ENCODE measurements around the gene PLB1. TPM values are rescaled to one million over a fixed set of nuclear protein-coding genes. Genes with fewer than 3 reads are reported as not detected.
"Not testable (repeated sequence)": the region's sequence is repeated elsewhere in the genome, so short reads cannot be mapped to it uniquely, and the experiment has no call there.

PLB1 gene
- polyA plus RNA-seq, 2 donors = 0.94 to 1.3 TPM

- Histone ChIP-seq H3K27ac (ENCODE audit: low read depth in 2 of 2, low read length in 1 of 2) (no peak overlapping the region), H3K4me1 (ENCODE audit: control insufficient read depth in 2 of 2, insufficient read depth in 2 of 2, low read length in 1 of 2) (peaks cover 5 to 16% of the 10 kb centered on the region in 2 donors)
These were observed 163.3 kb downstream of the PLB1 start for GRCh38 chr2:28659127-28659526.

GRCh38 chr2:28661589-28662001 is 165.7 kb downstream of the PLB1 start:
- WGBS, 2 donors = 37% methylated on average over 5 of the region's 5 CpGs
- no peak overlapping the region for H3K4me3 ChIP-seq (ENCODE audit: low read depth in 1 of 2, low read length in 2 of 2)
- H3K4me1 ChIP-seq (ENCODE audit: control insufficient read depth in 2 of 2, insufficient read depth in 2 of 2, low read length in 1 of 2) = peaks cover 2 to 16% of the 10 kb centered on the region in 2 donors
- H3K27ac ChIP-seq (ENCODE audit: low read depth in 2 of 2, low read length in 1 of 2) = peak overlapping the region; percentile 94 to 96
- no peaks in the 10 kb centered on the region for H3K36me3 ChIP-seq (ENCODE audit: control insufficient read depth in 2 of 2, insufficient read depth in 2 of 2, low read length in 1 of 2)
- H3K27me3 ChIP-seq (ENCODE audit: control insufficient read depth in 1 of 2, insufficient read depth in 2 of 2, low read length in 2 of 2) = no peaks in the 10 kb centered on the region
- H3K9me3 ChIP-seq (ENCODE audit: control insufficient read depth in 2 of 2, insufficient read depth in 1 of 2, low read depth in 1 of 2, low read length in 1 of 2) = no peaks in the 10 kb centered on the region

More at GRCh38 chr2:28659127-28659526, 163.3 kb downstream of the PLB1 start:
- Histone ChIP-seq H3K36me3 (ENCODE audit: control insufficient read depth in 2 of 2, insufficient read depth in 2 of 2, low read length in 1 of 2) (no peaks in the 10 kb centered on the region), H3K27me3 (ENCODE audit: control insufficient read depth in 1 of 2, insufficient read depth in 2 of 2, low read length in 2 of 2) (no peaks in the 10 kb centered on the region), H3K4me3 (ENCODE audit: low read depth in 1 of 2, low read length in 2 of 2) (no peak overlapping the region), H3K9me3 (ENCODE audit: control insufficient read depth in 2 of 2, insufficient read depth in 1 of 2, low read depth in 1 of 2, low read length in 1 of 2) (no peaks in the 10 kb centered on the region)

DNA sequence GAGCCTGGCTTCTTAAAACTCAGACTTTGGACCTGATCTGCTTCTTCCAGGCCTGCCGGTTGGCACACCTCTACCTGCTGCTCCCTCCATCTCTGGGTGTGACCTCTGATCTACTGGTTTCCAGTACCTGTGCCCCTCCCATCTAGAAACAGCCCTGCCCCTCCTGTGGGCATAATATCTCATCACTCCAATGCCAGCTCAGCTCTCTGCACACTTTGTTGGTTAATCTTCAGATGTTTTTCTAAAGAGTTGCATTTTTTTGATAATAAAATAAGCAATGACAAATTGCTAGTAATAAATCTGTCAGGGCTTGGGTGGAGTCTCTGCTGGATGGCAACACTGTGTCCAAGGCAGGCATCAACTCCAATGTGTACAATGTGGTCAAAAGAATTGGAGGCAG is 166.2 kb downstream of the PLB1 start:
- H3K36me3 ChIP-seq (ENCODE audit: control insufficient read depth in 2 of 2, insufficient read depth in 2 of 2, low read length in 1 of 2) = no peaks in the 10 kb centered on the region
- H3K9me3 ChIP-seq (ENCODE audit: control insufficient read depth in 2 of 2, insufficient read depth in 1 of 2, low read depth in 1 of 2, low read length in 1 of 2) = no peaks in the 10 kb centered on the region
- peaks cover 2 to 18% of the 10 kb centered on the region in 2 donors for H3K4me1 ChIP-seq (ENCODE audit: control insufficient read depth in 2 of 2, insufficient read depth in 2 of 2, low read length in 1 of 2)
- no peak overlapping the region for H3K4me3 ChIP-seq (ENCODE audit: low read depth in 1 of 2, low read length in 2 of 2)
- peak overlapping the region; percentile 94 to 96 for H3K27ac ChIP-seq (ENCODE audit: low read depth in 2 of 2, low read length in 1 of 2)
- WGBS, 2 donors = 15 to 24% methylated on average over 1 of the region's 1 CpG
- H3K27me3 ChIP-seq (ENCODE audit: control insufficient read depth in 1 of 2, insufficient read depth in 2 of 2, low read length in 2 of 2) = no peaks in the 10 kb centered on the region

DNA sequence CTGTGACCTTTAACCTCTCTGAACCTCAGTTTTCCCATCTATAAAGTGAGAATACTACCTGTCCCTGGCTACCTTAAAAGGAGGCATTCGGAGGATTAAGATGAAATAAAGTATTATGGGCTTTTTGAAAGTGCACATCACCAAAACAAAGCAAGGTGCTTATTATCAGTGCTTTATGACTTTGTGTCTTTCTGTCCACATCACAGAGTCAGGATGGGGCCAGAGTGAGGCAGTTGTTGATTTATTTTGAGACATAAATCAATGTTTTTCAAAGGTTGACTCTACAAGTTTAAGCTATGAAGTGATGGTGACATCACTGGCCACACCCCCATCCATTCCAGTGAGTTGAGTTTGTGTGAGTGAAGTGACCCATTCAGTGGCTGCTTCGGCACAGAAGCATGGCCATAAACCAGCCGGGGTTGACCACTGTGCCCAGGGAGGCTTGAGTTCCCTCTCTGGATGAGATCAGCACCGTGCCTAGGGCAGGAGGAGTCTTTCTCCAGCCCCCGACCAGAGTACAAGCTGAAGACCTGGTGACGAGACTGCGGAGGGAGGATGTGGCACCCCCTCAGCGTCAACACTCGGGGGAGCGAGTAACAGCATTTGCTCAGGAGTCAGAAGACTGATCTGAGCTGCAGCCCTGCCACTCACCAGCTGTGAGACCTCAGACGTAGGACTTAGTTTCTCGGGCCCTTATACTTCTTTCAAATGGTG is 166.8 kb downstream of the PLB1 start:
- no peaks in the 10 kb centered on the region for H3K36me3 ChIP-seq (ENCODE audit: control insufficient read depth in 2 of 2, insufficient read depth in 2 of 2, low read length in 1 of 2)
- peaks cover 2 to 22% of the 10 kb centered on the region in 2 donors for H3K4me1 ChIP-seq (ENCODE audit: control insufficient read depth in 2 of 2, insufficient read depth in 2 of 2, low read length in 1 of 2)
- 67 to 76% methylated on average over 12 of the region's 12 CpGs for WGBS, 2 donors
- no peaks in the 10 kb centered on the region for H3K27me3 ChIP-seq (ENCODE audit: control insufficient read depth in 1 of 2, insufficient read depth in 2 of 2, low read length in 2 of 2)
- no peaks in the 10 kb centered on the region for H3K9me3 ChIP-seq (ENCODE audit: control insufficient read depth in 2 of 2, insufficient read depth in 1 of 2, low read depth in 1 of 2, low read length in 1 of 2)
- H3K27ac ChIP-seq (ENCODE audit: low read depth in 2 of 2, low read length in 1 of 2) = peak overlapping the region; percentile 94 to 96
- H3K4me3 ChIP-seq (ENCODE audit: low read depth in 1 of 2, low read length in 2 of 2) = no peak overlapping the region

- H3K4me3 ChIP-seq (ENCODE audit: low read depth in 1 of 2, low read length in 2 of 2) = no peak overlapping the region
- 52 to 82% methylated on average over 1 of the region's 1 CpG for WGBS, 2 donors
- H3K27me3 ChIP-seq (ENCODE audit: control insufficient read depth in 1 of 2, insufficient read depth in 2 of 2, low read length in 2 of 2) = no peaks in the 10 kb centered on the region
- H3K4me1 ChIP-seq (ENCODE audit: control insufficient read depth in 2 of 2, insufficient read depth in 2 of 2, low read length in 1 of 2) = peaks cover 2 to 26% of the 10 kb centered on the region in 2 donors
- H3K27ac ChIP-seq (ENCODE audit: low read depth in 2 of 2, low read length in 1 of 2) = peak overlapping the region; percentile 94 to 95
- H3K9me3 ChIP-seq (ENCODE audit: control insufficient read depth in 2 of 2, insufficient read depth in 1 of 2, low read depth in 1 of 2, low read length in 1 of 2) = no peaks in the 10 kb centered on the region
- no peaks in the 10 kb centered on the region for H3K36me3 ChIP-seq (ENCODE audit: control insufficient read depth in 2 of 2, insufficient read depth in 2 of 2, low read length in 1 of 2)
These were observed 167.5 kb downstream of the PLB1 start for GRCh38 chr2:28663359-28663758.

DNA sequence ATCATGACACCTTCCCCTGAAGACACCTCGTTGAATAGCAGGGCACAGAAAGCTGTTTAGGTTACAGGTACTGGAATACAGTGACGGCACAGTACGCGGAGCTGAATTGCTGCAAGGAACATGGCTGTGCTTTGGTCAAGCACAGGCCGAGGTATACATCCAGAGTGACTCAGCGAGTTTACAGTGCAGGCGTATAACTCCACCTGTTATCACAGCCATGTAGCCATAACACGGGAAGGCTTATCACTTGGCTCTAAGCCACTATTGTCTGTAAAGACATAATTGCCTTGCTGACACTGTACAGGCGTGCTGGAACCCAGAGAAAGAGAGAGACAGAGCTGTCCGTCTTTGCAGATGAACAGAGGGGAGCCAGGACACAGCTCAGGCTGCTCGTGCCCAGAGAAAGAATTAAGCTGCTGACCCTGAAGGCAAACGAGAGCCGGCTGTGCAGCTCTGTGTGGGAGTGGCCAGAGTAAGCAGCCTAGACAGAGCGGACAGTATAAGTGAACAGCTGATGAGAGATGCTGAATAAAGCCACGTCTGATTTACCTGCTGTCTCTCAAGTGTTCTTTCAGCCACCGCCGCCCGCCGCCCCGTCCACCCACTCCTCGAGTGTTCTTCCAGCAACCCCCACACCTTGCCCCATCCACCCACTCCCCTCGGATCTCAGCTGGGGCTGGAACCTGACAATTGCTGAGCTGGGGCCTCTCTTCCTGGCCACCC is 168.4 kb downstream of the PLB1 start:
- Histone ChIP-seq H3K27ac (ENCODE audit: low read depth in 2 of 2, low read length in 1 of 2) (peak overlapping the region; percentile 94 to 95), H3K9me3 (ENCODE audit: control insufficient read depth in 2 of 2, insufficient read depth in 1 of 2, low read depth in 1 of 2, low read length in 1 of 2) (no peaks in the 10 kb centered on the region), H3K27me3 (ENCODE audit: control insufficient read depth in 1 of 2, insufficient read depth in 2 of 2, low read length in 2 of 2) (no peaks in the 10 kb centered on the region), H3K4me3 (ENCODE audit: low read depth in 1 of 2, low read length in 2 of 2) (no peak overlapping the region), H3K4me1 (ENCODE audit: control insufficient read depth in 2 of 2, insufficient read depth in 2 of 2, low read length in 1 of 2) (peaks cover 2 to 27% of the 10 kb centered on the region in 2 donors), H3K36me3 (ENCODE audit: control insufficient read depth in 2 of 2, insufficient read depth in 2 of 2, low read length in 1 of 2) (no peaks in the 10 kb centered on the region)
- WGBS, 2 donors = 38 to 45% methylated on average over 22 of the region's 22 CpGs

DNA sequence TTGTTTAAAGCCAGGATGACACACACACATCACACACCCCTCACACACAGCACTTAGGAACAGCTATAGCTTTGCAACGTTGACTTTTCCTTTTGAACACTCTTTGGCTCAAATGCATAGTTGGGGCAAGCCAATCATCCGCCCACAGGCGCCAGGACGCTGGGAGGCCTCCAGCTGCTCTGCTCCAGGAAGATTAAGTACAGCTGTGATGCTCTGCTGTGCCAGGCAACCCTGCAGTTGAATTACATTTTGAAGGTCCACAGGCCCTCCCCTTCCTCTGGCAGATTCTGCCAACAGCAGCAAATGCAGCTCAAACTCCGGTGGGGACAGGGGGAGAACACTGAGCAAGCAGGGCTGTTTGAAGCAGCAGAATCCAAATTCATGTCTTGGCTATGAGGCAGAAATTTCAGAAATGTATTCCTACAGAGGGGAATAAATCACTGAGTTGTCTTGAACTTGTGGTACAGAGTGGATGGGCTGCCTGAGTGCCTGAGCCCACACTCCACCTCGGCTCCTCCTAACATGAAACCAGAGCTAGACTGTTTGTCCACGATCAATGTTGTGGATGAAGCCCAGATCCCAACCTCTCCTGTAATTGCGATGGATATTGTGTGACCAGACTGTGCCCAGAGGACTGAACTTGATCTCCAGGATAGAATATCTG is 169.3 kb downstream of the PLB1 start:
- no peaks in the 10 kb centered on the region for H3K36me3 ChIP-seq (ENCODE audit: control insufficient read depth in 2 of 2, insufficient read depth in 2 of 2, low read length in 1 of 2)
- WGBS, 2 donors = 29 to 35% methylated on average over 8 of the region's 8 CpGs
- no peaks in the 10 kb centered on the region for H3K27me3 ChIP-seq (ENCODE audit: control insufficient read depth in 1 of 2, insufficient read depth in 2 of 2, low read length in 2 of 2)
- peaks cover 2 to 27% of the 10 kb centered on the region in 2 donors for H3K4me1 ChIP-seq (ENCODE audit: control insufficient read depth in 2 of 2, insufficient read depth in 2 of 2, low read length in 1 of 2)
- no peaks in the 10 kb centered on the region for H3K9me3 ChIP-seq (ENCODE audit: control insufficient read depth in 2 of 2, insufficient read depth in 1 of 2, low read depth in 1 of 2, low read length in 1 of 2)
- H3K27ac ChIP-seq (ENCODE audit: low read depth in 2 of 2, low read length in 1 of 2) = peak overlapping the region; percentile 82 to 94
- no peak overlapping the region for H3K4me3 ChIP-seq (ENCODE audit: low read depth in 1 of 2, low read length in 2 of 2)

- H3K9me3 ChIP-seq (ENCODE audit: control insufficient read depth in 2 of 2, insufficient read depth in 1 of 2, low read depth in 1 of 2, low read length in 1 of 2); H3K4me3 ChIP-seq (ENCODE audit: low read depth in 1 of 2, low read length in 2 of 2); H3K27me3 ChIP-seq (ENCODE audit: control insufficient read depth in 1 of 2, insufficient read depth in 2 of 2, low read length in 2 of 2); H3K36me3 ChIP-seq (ENCODE audit: control insufficient read depth in 2 of 2, insufficient read depth in 2 of 2, low read length in 1 of 2): not testable (repeated sequence)
- peak overlapping the region; percentile 23 to 94 for H3K27ac ChIP-seq (ENCODE audit: low read depth in 2 of 2, low read length in 1 of 2)
- 66 to 87% methylated on average over 4 of the region's 4 CpGs for WGBS, 2 donors
- peaks cover 2 to 27% of the 10 kb centered on the region in 2 donors for H3K4me1 ChIP-seq (ENCODE audit: control insufficient read depth in 2 of 2, insufficient read depth in 2 of 2, low read length in 1 of 2)
These were observed 170.0 kb downstream of the PLB1 start for GRCh38 chr2:28665811-28666377.

- H3K27ac ChIP-seq (ENCODE audit: low read depth in 2 of 2, low read length in 1 of 2) = peak overlapping the region in 1 of 2 donors; percentile 67
These were observed 170.8 kb downstream of the PLB1 start for GRCh38 chr2:28666496-28667184.

More at GRCh38 chr2:28666496-28667184, 170.8 kb downstream of the PLB1 start:
- Histone ChIP-seq H3K4me1 (ENCODE audit: control insufficient read depth in 2 of 2, insufficient read depth in 2 of 2, low read length in 1 of 2) (peaks cover 2 to 25% of the 10 kb centered on the region in 2 donors), H3K9me3 (ENCODE audit: control insufficient read depth in 2 of 2, insufficient read depth in 1 of 2, low read depth in 1 of 2, low read length in 1 of 2) (no peaks in the 10 kb centered on the region), H3K36me3 (ENCODE audit: control insufficient read depth in 2 of 2, insufficient read depth in 2 of 2, low read length in 1 of 2) (no peaks in the 10 kb centered on the region), H3K4me3 (ENCODE audit: low read depth in 1 of 2, low read length in 2 of 2) (no peak overlapping the region), H3K27me3 (ENCODE audit: control insufficient read depth in 1 of 2, insufficient read depth in 2 of 2, low read length in 2 of 2) (no peaks in the 10 kb centered on the region)
- 74 to 75% methylated on average over 8 of the region's 8 CpGs for WGBS, 2 donors

Data from esophagus (tissue), 2 donors.